OCI-LY1 (cell line): Measurements from ENCODE around the gene NWD2.

ENCODE experiments used
- H2AFZ ChIP-seq: fragments of 200-600 bp; sonication (generic), shearing (Covaris generic); 2 replicates; pipeline ENCODE4 v1.6.0; 2014; ENCODE audit warnings: antibody characterized with exemption, mild to moderate bottlenecking, low read length
- H3F3A ChIP-seq: fragments of 200-600 bp; sonication (generic), shearing (Covaris generic); 2 replicates; pipeline ENCODE4 v1.6.0; 2014; ENCODE audit warnings: mild to moderate bottlenecking, antibody characterized with exemption, low read length, moderate library complexity; ENCODE audit not compliant: insufficient read depth
- H3K27ac ChIP-seq: fragments of 200-600 bp; sonication (generic); 2 replicates; pipeline ENCODE4 v1.5.1; 2014; ENCODE audit warnings: low read length, mixed run types, mild to moderate bottlenecking, low read depth; ENCODE audit not compliant: poor library complexity, severe bottlenecking
- H3K27me3 ChIP-seq: fragments of 200-600 bp; sonication (generic); 2 replicates; pipeline ENCODE4 v1.6.0; 2014; ENCODE audit warnings: antibody characterized with exemption, mild to moderate bottlenecking, low read length, moderate library complexity; ENCODE audit not compliant: insufficient read depth
- H3K36me3 ChIP-seq: fragments of 200-600 bp; sonication (generic); 2 replicates; pipeline ENCODE4 v1.6.1; 2014; ENCODE audit warnings: mild to moderate bottlenecking, antibody characterized with exemption, low read length, moderate library complexity, mixed read lengths; ENCODE audit not compliant: insufficient read depth
- H3K4me1 ChIP-seq: fragments of 200-600 bp; sonication (generic); 2 replicates; pipeline ENCODE4 v1.5.1; 2014; ENCODE audit warnings: mild to moderate bottlenecking, low read length, moderate library complexity; ENCODE audit not compliant: insufficient read depth, severe bottlenecking
- H3K4me2 ChIP-seq: fragments of 200-600 bp; sonication (generic), shearing (Covaris generic); 2 replicates; pipeline ENCODE4 v1.6.1; 2014; ENCODE audit warnings: low read length
- H3K4me3 ChIP-seq: fragments of 200-600 bp; sonication (generic); 2 replicates; pipeline ENCODE4 v1.5.1; 2014; ENCODE audit warnings: low read length, low read depth, mild to moderate bottlenecking, mixed read lengths; ENCODE audit not compliant: poor library complexity, severe bottlenecking
- H3K79me2 ChIP-seq: fragments of 200-600 bp; shearing (Covaris generic); 2 replicates; pipeline ENCODE4 v1.6.1; 2016; ENCODE audit warnings: mixed run types, low read length, mixed read lengths; ENCODE audit not compliant: insufficient read depth
- H3K9ac ChIP-seq: fragments of 200-600 bp; sonication (generic), shearing (Covaris generic); 2 replicates; pipeline ENCODE4 v1.6.1; 2014; ENCODE audit warnings: mild to moderate bottlenecking, low read length, mixed read lengths
- H3K9me2 ChIP-seq: fragments of 200-600 bp; sonication (generic), shearing (Covaris generic); 2 replicates; pipeline ENCODE4 v1.6.1; 2014; ENCODE audit warnings: low read depth, mild to moderate bottlenecking, low read length, mixed read lengths
- H3K9me3 ChIP-seq: fragments of 200-600 bp; shearing (Covaris generic); 2 replicates; pipeline ENCODE4 v1.6.1; 2014; ENCODE audit warnings: low read length, mixed read lengths
- H4K20me1 ChIP-seq: fragments of 200-600 bp; sonication (generic), shearing (Covaris generic); 2 replicates; pipeline ENCODE4 v1.6.0; 2016; ENCODE audit warnings: mild to moderate bottlenecking, low read length; ENCODE audit not compliant: insufficient read depth
- CTCF ChIP-seq: fragments of 200-600 bp; sonication (generic), shearing (Covaris generic); IDR thresholded peaks from 2 replicates; pipeline ENCODE4 v1.5.1; 2017; ENCODE audit warnings: mild to moderate bottlenecking, antibody characterized with exemption, low read length, moderate library complexity, mixed read lengths
- EZH2 ChIP-seq: fragments of 200-600 bp; sonication (generic), shearing (Covaris generic); IDR thresholded peaks from 2 replicates; pipeline ENCODE4 v1.8.0; 2017; ENCODE audit warnings: borderline replicate concordance, mixed run types, mild to moderate bottlenecking, antibody characterized with exemption, low read length, moderate library complexity, mixed read lengths

Gene NWD2

GRCh38 chr4:37258221-37258620 is 13.7 kb downstream of the NWD2 start:
- no peak for TF ChIP-seq EZH2
- TF ChIP-seq CTCF = no peak
- H3K36me3 ChIP-seq = no peaks in the 10 kb centered on the region
- H3K4me2 ChIP-seq = no peak overlapping the region
- H3F3A ChIP-seq = no peaks in the 10 kb centered on the region
- H3K4me1 ChIP-seq = no peaks in the 10 kb centered on the region
- H3K79me2 ChIP-seq = no peaks in the 10 kb centered on the region
- no peaks in the 10 kb centered on the region for H3K9me3 ChIP-seq
- H3K27ac ChIP-seq = no peak overlapping the region
- no peaks in the 10 kb centered on the region for H3K27me3 ChIP-seq
- no peaks in the 10 kb centered on the region for H3K9me2 ChIP-seq
- no peak overlapping the region for H3K4me3 ChIP-seq
- no peaks in the 10 kb centered on the region for H4K20me1 ChIP-seq
- no peak overlapping the region for H2AFZ ChIP-seq
- H3K9ac ChIP-seq = no peak overlapping the region

- Histone ChIP-seq H3K4me2 (no peak overlapping the region), H3K27me3 (no peaks in the 10 kb centered on the region), H3K9me2 (no peaks in the 10 kb centered on the region), H3K9ac (no peak overlapping the region), H3F3A (no peaks in the 10 kb centered on the region), H3K4me1 (no peaks in the 10 kb centered on the region), H3K9me3 (no peaks in the 10 kb centered on the region), H3K36me3 (no peaks in the 10 kb centered on the region), H3K4me3 (no peak overlapping the region), H3K79me2 (no peaks in the 10 kb centered on the region), H2AFZ (no peak overlapping the region), H3K27ac (no peak overlapping the region), H4K20me1 (no peaks in the 10 kb centered on the region)
- no peak for TF ChIP-seq CTCF
- no peak for TF ChIP-seq EZH2
Measured at GRCh38 chr4:37268319-37268718, 23.8 kb downstream of the NWD2 start.

GRCh38 chr4:37279121-37279520 is 34.6 kb downstream of the NWD2 start:
- Histone ChIP-seq H3K9me2 (no peaks in the 10 kb centered on the region), H3K27ac (no peak overlapping the region), H3K36me3 (no peaks in the 10 kb centered on the region), H4K20me1 (no peaks in the 10 kb centered on the region), H3K4me2 (no peak overlapping the region), H3K9ac (no peak overlapping the region), H3K27me3 (no peaks in the 10 kb centered on the region), H3K4me1 (no peaks in the 10 kb centered on the region), H3K79me2 (no peaks in the 10 kb centered on the region), H2AFZ (no peak overlapping the region), H3K9me3 (no peaks in the 10 kb centered on the region), H3F3A (no peaks in the 10 kb centered on the region), H3K4me3 (no peak overlapping the region)
- TF ChIP-seq CTCF (no peak), EZH2 (no peak)
